Neural progenitor cell (in vitro differentiated cells): Measurements from ENCODE around the gene TPSD1.

Source experiments
- EZH2 ChIP-seq: fragments of 200-600 bp; sonication (generic); IDR thresholded peaks from 2 replicates; pipeline ENCODE4 v1.6.1; 2017; ENCODE audit warnings: antibody characterized with exemption, mild to moderate bottlenecking, moderate library complexity
- EZH2phosphoT487 ChIP-seq: fragments of 200-600 bp; sonication (generic); IDR thresholded peaks from 2 replicates; pipeline ENCODE4 v1.6.1; 2017; ENCODE audit warnings: antibody characterized with exemption
- TF ChIP-seq, protein P1 (sequence below): fragments of 200-600 bp; sonication (generic); IDR thresholded peaks from 2 replicates; pipeline ENCODE4 v1.5.1; 2017; ENCODE audit warnings: antibody characterized with exemption, mild to moderate bottlenecking

DNA sequence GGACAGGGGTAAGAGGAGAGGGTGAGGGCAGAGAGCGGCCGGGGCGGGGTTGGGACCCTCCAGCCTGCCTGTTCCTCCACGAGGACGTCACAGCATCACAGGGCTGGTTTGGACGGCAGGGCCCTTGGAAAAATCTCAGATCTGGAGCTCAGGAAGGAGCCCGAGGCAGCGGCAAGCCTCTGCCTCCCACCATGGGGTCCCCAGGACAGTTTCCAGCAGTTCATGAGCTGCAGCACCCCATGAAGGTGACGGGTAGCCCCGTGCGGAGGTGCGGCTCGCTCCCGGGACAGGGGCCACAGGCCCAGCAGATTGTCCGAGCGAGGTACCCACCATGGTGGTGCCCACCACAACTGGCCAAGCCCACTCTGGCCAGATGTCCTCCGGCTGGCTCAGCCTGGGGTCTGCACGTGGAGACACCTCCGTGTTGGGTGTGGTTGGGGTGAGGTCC, 21.3 kb downstream of the TPSD1 start:
- TF ChIP-seq, protein P1, sequence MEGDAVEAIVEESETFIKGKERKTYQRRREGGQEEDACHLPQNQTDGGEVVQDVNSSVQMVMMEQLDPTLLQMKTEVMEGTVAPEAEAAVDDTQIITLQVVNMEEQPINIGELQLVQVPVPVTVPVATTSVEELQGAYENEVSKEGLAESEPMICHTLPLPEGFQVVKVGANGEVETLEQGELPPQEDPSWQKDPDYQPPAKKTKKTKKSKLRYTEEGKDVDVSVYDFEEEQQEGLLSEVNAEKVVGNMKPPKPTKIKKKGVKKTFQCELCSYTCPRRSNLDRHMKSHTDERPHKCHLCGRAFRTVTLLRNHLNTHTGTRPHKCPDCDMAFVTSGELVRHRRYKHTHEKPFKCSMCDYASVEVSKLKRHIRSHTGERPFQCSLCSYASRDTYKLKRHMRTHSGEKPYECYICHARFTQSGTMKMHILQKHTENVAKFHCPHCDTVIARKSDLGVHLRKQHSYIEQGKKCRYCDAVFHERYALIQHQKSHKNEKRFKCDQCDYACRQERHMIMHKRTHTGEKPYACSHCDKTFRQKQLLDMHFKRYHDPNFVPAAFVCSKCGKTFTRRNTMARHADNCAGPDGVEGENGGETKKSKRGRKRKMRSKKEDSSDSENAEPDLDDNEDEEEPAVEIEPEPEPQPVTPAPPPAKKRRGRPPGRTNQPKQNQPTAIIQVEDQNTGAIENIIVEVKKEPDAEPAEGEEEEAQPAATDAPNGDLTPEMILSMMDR, result no peak
- TF ChIP-seq EZH2, result no peak
- no peak for TF ChIP-seq EZH2phosphoT487
